Measurements from ENCODE around the gene IMMT.

The IMMT gene

DNA sequence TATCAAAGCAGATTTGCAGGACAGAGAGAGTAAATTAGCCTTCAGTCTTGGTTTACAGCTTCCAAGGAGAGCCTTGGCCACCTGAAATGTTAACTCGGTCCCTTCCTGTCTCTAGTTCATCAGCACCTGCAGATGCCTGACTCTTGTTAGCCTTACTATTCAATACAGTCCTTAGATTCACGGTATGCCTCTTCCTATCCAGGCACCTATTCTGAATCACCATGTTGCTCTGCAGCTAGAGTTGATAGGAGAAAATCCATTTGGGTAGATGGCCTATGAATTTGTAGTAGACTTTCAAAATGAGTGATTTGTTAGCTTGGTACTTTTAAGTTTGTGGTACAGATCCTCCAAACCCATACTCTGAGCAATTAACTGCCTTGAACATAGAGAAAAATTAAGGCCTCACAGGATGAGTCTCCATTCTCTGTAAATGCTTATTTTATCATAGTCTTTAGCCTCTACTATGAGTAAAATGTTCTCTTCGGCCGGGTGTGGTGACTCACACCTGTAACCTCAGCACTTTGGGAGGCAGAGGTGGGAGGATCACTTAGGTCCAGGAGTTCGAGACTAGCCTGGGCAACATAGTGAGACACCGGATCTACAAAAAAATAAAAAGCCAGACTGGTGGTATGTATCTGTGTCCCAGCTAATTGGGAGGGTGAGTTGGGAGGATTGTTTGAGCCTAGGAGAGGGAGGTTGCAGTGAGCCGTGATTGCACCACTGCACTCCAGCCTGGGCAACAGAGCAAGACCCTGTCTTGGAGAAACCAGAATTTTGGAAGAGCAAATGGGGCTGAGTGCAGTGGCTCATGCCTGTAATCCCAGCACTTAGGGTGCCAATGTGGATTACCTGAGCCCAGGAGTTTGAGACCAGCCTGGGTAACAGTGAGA, 56.3 kb downstream of the IMMT start:
- no peak for DNase-seq

DNA sequence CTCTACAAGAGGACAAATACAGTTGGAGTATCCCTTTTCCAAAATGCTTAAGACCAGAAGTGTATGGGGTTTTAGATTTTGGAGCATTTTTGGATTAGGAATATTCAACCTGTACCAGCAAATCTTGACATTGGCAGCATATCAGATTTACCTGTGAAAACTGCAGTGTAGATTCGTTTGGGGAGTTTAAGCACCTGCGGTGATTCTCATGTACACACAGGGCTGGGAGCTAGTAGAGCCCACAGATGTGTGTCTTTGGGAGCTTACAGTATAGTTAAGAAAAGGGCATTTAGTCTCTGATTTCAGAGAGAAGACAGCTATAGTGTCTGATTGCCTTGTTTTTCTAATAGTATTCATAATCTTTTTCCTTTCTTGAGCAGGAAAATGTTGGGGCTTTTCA, 59.1 kb downstream of the IMMT start:
- no peak for DNase-seq

DNA sequence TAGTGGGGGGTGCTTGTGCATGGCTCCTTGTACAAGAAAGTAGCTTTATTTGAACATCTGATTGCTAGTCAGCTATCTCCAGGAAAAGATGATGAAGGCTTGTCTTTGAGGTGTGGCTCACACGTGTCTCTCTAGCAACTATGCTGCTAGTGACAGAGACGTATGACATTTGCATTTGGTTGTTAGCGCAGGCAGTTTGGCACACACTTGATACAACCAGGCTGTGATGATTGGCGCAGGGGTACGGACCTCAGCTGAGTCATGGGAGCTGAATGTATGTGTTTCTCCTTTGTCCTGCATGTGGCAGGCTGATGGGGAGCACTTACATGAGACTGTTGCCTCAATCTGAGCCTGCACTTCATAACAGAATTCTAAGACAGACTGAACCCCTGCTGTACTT, 59.6 kb downstream of the IMMT start:
- no peak for DNase-seq

DNA sequence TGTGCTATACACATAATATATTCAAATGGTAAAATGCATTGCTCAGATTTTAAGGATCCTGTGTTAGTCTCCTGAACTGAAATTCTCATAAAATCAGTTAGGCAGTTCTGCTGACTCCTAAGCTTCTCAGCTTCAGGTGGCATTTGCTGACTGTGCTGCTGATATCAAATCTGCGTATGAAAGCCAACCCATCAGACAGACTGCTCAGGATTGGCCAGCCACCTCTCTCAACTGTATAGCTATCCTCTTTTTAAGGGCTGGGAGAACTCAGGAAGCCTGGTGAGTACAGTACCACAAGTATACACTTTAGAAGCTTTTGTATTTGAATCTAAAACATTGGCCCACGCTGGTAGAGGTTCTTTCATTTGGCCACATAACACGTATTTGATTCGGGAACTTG, 60.6 kb downstream of the IMMT start:
- DNase-seq = no peak

DNA sequence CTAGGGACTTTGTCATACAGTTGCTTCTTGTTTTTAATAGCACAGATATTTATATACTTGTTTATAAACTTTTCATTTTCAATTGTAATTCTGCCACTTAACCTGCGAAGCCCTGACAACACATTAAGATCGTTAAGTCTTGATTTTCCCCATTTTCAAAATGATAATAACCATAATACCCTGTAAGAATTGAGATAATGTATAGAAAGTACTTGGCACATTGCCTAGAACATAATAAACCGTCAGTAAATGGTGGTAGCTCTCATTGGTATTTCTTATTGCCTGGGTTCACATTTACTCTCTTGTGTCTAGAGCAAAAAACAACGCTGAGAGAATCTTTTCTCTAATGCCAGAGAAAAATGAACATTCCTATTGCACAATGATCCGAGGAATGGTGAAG, 70.6 kb downstream of the IMMT start:
- no peak for DNase-seq

DNA sequence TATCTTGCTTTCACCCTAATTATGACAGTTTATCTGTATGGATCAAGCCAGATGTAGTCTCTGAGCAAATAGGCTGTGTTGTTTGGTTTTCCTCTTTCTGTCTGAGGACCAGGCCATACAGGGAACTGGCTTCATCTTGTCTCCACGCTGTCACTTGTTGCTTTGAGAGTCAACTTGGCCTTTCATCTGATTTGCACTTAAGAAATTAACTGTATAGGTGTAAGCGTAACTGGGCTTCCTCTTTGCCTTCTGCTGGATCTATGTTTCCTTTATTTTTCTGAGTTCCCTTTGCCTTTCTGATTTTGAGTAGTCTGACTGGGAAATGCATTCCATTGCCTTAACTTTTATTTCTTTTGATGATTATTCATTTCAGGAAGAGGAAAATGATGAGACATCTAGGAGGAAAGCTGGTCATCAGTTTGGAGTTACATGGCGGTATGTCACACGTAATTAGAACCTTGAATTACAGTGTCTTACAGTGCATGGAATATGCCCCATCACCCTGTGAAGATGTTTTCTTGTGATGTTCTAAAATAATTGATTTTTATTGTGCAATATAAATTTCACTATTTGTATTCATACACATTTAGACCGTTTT, 71.8 kb downstream of the IMMT start:
- DNase-seq = no peak

DNA sequence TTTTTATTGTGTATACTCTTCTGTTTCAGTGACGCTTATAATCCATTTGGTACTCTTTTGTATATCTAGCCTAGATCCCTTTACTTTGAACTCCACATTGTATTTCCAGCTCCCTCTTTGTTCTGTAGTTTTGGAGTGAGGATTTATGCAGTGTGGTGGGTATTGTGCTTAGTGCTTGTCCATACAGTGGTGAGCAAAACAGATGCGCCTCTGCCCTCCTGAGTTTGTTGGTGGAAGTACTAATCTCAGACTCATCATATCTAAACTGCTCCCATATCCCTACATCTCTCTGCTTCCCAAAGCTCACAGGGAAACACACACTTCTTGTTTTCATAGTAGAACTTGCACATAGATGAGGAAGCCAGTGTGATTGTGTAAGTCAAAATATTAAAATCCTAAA, 77.1 kb downstream of the IMMT start:
- DNase-seq = no peak

DNA sequence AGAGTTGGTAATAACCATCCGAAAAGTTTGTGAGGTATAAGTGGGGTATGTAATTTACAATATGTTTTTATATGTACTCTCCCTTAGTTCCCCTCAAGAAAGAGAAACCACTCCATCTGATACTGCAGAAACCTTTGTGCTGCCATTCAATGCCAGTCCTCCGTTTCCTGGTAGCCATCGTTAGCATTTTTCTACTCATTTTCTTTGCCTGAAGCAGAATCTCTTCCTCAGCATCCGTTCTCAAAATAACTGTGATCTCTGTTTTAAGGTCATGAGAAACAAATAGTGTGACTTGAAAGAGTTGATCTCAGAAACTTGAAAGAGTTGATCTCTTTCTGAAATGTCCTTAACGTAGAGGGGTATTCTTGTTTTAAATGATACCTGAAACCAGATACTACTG, 88.2 kb downstream of the IMMT start:
- no peak for DNase-seq

DNA sequence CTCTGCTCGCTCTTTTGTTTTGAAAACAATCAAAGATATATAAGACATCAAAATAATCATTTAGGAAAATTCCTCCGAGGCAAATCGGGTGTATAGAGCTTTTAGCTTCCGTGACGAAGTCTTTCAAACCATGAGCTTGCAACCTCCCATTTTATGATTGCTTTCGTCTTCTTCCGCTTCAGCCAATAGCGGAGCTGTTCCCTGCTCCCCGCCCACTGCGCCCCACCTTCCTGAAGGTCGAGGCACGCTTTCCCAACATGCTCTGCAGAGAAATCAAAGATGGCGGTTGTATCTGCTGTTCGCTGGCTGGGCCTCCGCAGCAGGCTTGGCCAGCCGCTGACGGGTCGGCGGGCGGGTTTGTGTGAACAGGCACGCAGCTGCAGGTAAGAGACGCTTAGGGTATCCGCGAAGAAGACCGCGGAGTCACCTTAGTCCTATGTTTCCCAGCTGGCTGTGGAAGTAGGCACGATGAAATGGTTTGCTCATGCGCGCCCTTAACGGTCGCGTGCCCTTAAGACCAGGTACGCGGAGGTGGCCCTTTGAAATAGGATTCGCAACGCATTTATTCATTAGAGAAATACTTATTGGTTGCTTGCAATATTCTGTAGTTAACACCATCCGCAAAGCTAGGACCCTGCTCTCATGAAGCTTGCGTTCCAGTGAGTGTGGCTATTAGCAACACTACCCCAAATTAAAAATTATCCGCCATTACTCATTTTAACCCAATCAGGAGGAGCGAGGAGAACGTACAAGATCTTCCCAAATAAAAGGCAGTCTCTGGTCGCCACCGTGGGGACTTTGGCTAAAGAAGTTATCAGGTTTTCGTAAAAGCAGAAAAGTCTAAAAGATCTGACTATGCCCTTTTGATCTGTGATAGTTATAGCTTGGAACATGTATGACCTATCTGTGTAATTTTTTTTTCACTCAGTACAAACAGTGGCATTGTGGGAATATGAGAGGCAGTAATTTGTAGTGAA, 89.0 kb downstream of the IMMT start, which contains the start of gene PTCD3:
TSS of gene PTCD3 (plus strand) at position 267 of the 977 bp plus-strand sequence. CDS start at position 280, 13 bp downstream.
- peak; percentile 94 for DNase-seq

DNA sequence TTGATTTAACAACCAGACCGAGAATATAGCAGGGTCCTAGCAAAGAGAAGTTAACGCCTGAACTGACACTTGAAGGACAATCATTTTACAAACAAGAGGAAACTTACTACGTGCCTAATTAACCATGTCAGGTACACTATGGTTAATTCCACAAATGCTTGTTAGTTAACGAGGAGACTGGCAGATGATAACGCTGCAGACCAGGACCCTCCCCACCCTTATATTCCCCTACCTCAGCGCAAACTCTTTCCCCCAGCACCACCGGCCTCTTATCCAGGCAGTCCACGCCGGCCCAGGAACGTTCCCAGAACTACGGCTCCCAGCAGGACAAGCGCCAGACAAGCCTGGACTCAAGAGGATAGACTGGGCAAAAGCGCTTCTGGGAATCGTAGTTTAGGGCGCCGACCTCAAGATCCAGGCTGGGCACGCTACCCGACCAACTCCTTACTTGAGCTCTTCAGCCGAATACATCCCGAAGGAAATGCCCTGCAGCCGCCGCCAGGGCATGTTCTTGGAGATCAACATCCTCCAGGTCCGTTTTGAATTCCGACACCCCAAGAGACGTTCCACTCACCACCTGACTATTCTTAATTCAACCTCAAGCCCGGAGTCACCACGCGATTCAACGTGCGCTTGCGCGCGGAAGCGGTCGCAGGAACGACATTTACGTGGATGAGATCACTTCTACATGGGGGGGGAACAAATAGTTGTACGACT, 89.9 kb downstream of the IMMT start, which contains the start of gene POLR1A:
TSS of gene POLR1A (minus strand) at position 635 of the 717 bp plus-strand sequence. CDS start at position 525, 110 bp downstream.
- DNase-seq = peak; percentile 91

DNA sequence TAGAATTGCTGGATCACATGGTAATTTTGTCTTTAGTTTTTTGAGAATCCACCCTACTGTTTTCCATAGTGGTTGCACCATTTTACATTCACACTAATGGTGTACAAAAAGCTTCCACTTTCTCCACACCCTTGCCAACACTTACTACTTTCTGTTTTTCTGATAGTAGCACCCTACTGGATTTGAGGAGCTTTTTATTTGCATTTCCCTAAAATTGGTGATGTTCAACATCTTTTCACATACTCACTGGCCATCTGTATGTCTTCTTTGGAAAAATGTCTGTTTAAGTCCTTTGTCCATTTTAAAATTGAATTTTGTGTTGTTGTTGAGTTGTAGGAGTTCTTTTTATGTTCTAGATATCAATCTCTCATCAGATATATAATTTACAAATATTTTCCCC, 93.1 kb downstream of the IMMT start:
- DNase-seq = no peak

DNA sequence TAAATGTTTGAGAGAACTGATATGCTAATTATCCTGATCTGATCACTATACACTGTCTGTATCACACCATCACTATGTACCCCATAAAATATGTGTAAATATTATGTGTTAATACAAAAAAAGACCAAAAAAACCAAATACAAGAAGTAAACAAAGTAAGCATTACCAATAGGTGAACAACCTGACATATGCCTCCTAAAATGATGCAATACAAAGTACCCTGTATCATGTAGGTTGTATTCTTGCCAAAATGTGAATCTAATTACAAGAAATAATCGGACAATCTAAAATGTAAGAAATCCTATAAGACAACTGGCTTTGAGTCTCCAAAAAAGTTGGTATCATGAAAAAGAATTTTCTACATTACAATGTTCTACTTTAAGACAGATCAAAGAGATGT, 97.3 kb downstream of the IMMT start:
- no peak for DNase-seq

DNA sequence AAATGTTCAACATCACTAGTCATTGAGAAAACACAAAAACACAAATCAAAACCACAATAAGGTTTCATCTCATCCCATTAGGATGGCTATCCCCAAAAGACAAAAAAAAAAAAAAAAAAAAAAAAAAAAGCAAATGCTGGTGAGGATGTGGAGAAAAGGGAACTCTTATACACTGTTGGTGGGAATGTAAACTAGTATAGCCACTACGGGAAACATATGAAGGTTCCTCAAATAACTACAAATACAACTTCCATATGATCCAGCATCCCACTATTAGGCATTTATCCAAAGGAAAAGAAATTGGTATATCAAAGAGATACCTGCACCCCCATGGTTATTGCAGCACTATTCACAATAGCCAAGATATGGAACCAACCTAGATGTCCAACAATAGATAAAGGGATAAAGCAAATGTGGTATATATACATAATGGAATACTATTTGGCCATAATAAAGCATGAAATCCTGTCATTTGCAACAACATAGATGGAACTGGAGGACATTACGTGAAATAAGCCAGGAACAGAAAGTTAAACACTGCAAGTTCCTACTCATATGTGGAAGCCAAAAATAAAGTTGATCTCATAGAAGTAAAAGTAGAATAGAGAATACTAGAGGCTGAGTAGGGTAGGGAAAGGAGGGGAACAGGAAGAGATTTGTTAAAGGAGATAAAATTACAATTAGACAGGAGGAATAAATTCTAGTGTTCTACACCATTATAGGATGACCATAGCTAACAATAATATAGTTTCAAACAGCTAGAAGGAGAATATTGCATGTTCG, 98.0 kb downstream of the IMMT start:
- DNase-seq = no peak

DNA sequence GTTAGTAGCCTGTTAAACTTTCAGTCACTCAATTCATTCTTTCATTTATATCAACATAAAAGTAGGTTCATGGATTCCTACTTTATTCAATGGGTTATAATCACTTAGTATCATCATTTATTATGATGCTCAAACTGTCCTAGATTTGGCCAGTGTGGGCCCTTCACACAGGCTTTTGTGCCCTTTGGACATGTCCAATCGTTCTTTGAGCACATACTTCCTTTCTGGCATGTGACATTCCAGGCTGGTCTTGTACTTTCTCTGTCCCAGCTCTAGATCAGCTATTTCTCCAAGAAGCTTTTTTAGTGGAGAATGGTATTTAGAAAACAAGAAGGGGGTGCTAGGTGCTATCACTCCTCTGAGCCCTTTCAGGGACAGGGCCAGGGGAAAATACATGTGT, 101.0 kb downstream of the IMMT start:
- no peak for DNase-seq

All from MV-4-11 (cell line).